ENCODE results near the gene ARMH1.
"Not testable (repeated sequence)": the region's sequence is repeated elsewhere in the genome, so short reads cannot be mapped to it uniquely, and the experiment has no call there.

Gene ARMH1

DNA sequence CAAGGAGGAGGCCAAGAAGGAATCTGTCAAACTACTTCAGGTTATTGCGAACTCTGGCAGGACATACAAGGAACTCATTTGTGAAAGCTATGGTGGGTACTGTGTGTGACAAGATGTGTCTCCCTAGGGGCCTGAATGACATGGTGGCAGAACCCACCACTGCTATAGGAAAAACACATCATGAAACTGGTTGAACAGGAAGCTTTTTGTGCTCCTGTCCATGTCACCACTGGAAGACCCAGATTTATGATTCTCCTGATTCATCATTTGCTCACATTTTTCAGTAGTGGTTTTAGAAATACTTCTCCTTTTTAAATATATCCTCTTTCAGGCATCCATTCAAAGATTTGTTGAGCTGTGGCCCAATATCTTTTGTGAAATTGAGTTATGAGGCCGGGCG is 23.6 kb downstream of the ARMH1 start:
- Histone ChIP-seq H3F3A (ENCODE audit: insufficient read depth, low read length) (no peaks in the 10 kb centered on the region), H3K4me2 (ENCODE audit: low read depth, low read length) (no peak overlapping the region), H3K9me2 (replicated peaks; ENCODE audit: insufficient read depth, low read length) (no peaks in the 10 kb centered on the region), H3K79me2 (ENCODE audit: low read length) (no peaks in the 10 kb centered on the region), H3K4me3 (ENCODE audit: low read length) (no peak overlapping the region), H2AFZ (ENCODE audit: low read length) (no peak overlapping the region), H3K27me3 (replicated peaks; ENCODE audit: insufficient read depth, low read length) (no peaks in the 10 kb centered on the region), H3K9ac (ENCODE audit: low read length) (no peak overlapping the region), H3K36me3 (replicated peaks; ENCODE audit: insufficient read depth, low read length) (no peaks in the 10 kb centered on the region), H3K4me1 (ENCODE audit: low read length) (no peaks in the 10 kb centered on the region), H4K20me1 (ENCODE audit: insufficient read depth, low read length) (no peaks in the 10 kb centered on the region), H3K9me3 (replicated peaks; ENCODE audit: insufficient read depth, low read length) (no peaks in the 10 kb centered on the region), H3K27ac (ENCODE audit: low read length) (no peak overlapping the region)
- TF ChIP-seq, protein P1, sequence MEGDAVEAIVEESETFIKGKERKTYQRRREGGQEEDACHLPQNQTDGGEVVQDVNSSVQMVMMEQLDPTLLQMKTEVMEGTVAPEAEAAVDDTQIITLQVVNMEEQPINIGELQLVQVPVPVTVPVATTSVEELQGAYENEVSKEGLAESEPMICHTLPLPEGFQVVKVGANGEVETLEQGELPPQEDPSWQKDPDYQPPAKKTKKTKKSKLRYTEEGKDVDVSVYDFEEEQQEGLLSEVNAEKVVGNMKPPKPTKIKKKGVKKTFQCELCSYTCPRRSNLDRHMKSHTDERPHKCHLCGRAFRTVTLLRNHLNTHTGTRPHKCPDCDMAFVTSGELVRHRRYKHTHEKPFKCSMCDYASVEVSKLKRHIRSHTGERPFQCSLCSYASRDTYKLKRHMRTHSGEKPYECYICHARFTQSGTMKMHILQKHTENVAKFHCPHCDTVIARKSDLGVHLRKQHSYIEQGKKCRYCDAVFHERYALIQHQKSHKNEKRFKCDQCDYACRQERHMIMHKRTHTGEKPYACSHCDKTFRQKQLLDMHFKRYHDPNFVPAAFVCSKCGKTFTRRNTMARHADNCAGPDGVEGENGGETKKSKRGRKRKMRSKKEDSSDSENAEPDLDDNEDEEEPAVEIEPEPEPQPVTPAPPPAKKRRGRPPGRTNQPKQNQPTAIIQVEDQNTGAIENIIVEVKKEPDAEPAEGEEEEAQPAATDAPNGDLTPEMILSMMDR (IDR thresholded peaks at IDR 0.05; ENCODE audit: low read length) = no peak
- TF ChIP-seq EZH2phosphoT487 (IDR thresholded peaks at IDR 0.05; ENCODE audit: low read length) = no peak
- no peak for TF ChIP-seq EZH2 (optimal IDR thresholded peaks at IDR 0.05; ENCODE audit: low read depth, low read length)
- DNase-seq = no peak

DNA sequence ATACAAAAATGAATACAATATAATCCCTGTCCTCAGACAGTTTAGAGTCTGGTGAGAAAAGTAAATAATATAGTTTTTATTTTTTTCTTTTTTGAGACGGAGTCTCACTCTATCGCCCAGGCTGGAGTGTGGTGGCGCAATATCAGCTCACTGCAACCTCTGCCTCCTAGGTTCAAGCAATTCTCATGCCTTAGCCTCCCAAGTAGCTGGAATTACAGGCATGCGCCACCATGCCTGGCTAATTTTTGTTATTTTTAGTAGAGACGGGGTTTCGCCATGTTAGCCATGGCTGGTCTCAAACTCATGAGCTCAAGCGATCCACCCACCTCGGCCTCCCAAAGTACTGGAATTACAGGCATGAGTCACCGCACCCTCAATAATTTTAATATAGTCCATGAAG is 24.9 kb downstream of the ARMH1 start:
- H4K20me1 ChIP-seq (ENCODE audit: insufficient read depth, low read length); DNase-seq; H2AFZ ChIP-seq (ENCODE audit: low read length); H3K9ac ChIP-seq (ENCODE audit: low read length); H3K36me3 ChIP-seq (replicated peaks; ENCODE audit: insufficient read depth, low read length); H3K79me2 ChIP-seq (ENCODE audit: low read length); H3K9me3 ChIP-seq (replicated peaks; ENCODE audit: insufficient read depth, low read length); H3K4me2 ChIP-seq (ENCODE audit: low read depth, low read length); H3F3A ChIP-seq (ENCODE audit: insufficient read depth, low read length); H3K27ac ChIP-seq (ENCODE audit: low read length); H3K4me1 ChIP-seq (ENCODE audit: low read length); H3K4me3 ChIP-seq (ENCODE audit: low read length); H3K9me2 ChIP-seq (replicated peaks; ENCODE audit: insufficient read depth, low read length); H3K27me3 ChIP-seq (replicated peaks; ENCODE audit: insufficient read depth, low read length): not testable (repeated sequence)

DNA sequence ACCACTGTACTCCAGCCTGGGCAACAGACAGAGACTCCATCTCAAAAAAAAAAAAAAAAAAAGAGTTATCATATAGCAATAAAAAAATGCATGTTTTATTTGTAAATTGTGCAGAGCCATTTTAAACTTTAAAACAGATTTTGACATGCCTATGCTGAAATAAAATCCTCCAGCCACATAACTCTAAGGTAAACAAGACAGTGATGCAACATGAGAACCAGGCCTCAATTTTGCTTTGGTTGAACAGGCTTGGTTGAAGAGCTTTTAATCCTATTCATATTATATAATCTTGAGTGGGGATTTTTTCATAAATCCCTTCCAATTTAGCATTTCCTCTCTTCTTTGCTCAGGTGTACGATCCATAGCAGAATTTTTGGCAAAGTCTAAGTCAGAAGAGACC is 26.1 kb downstream of the ARMH1 start:
- H3K27ac ChIP-seq (ENCODE audit: low read length) = no peak overlapping the region
- no peaks in the 10 kb centered on the region for H3K36me3 ChIP-seq (replicated peaks; ENCODE audit: insufficient read depth, low read length)
- H3F3A ChIP-seq (ENCODE audit: insufficient read depth, low read length) = no peaks in the 10 kb centered on the region
- no peaks in the 10 kb centered on the region for H4K20me1 ChIP-seq (ENCODE audit: insufficient read depth, low read length)
- no peak for TF ChIP-seq EZH2 (optimal IDR thresholded peaks at IDR 0.05; ENCODE audit: low read depth, low read length)
- TF ChIP-seq EZH2phosphoT487 (IDR thresholded peaks at IDR 0.05; ENCODE audit: low read length) = no peak
- TF ChIP-seq, protein P1 (IDR thresholded peaks at IDR 0.05; ENCODE audit: low read length) = no peak
- no peaks in the 10 kb centered on the region for H3K79me2 ChIP-seq (ENCODE audit: low read length)
- H3K9me2 ChIP-seq (replicated peaks; ENCODE audit: insufficient read depth, low read length) = no peaks in the 10 kb centered on the region
- H3K9ac ChIP-seq (ENCODE audit: low read length) = no peak overlapping the region
- H3K9me3 ChIP-seq (replicated peaks; ENCODE audit: insufficient read depth, low read length) = no peaks in the 10 kb centered on the region
- no peak overlapping the region for H2AFZ ChIP-seq (ENCODE audit: low read length)
- no peaks in the 10 kb centered on the region for H3K27me3 ChIP-seq (replicated peaks; ENCODE audit: insufficient read depth, low read length)
- no peaks in the 10 kb centered on the region for H3K4me1 ChIP-seq (ENCODE audit: low read length)
- H3K4me3 ChIP-seq (ENCODE audit: low read length) = no peak overlapping the region
- H3K4me2 ChIP-seq (ENCODE audit: low read depth, low read length) = no peak overlapping the region
- DNase-seq = no peak

DNA sequence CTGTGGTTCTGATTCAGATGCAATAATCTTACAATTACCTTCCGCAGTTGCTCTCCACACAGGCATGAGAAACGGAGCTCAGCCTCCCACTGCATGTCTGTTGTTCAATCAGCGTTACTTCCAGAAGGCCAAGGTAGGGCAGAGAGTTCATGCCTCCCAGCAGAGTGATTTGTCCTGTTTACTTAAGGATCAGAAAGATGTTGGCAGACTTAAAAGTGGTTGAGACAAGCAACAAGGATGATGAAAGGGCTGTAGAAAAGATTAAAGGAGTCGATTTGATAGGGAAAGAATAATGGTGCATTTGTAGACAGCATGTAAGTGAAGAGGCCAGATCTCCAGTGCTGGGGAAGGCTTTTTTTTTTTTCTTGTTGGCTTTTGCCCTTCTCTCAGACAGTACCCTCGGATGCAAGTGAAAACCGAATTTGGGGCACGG is 26.6 kb downstream of the ARMH1 start:
- Histone ChIP-seq H3K4me2 (ENCODE audit: low read depth, low read length) (no peak overlapping the region), H3K27me3 (replicated peaks; ENCODE audit: insufficient read depth, low read length) (no peaks in the 10 kb centered on the region), H3K9me3 (replicated peaks; ENCODE audit: insufficient read depth, low read length) (no peaks in the 10 kb centered on the region), H4K20me1 (ENCODE audit: insufficient read depth, low read length) (no peaks in the 10 kb centered on the region), H3K27ac (ENCODE audit: low read length) (no peak overlapping the region), H3K36me3 (replicated peaks; ENCODE audit: insufficient read depth, low read length) (no peaks in the 10 kb centered on the region), H3K79me2 (ENCODE audit: low read length) (no peaks in the 10 kb centered on the region), H3K9me2 (replicated peaks; ENCODE audit: insufficient read depth, low read length) (no peaks in the 10 kb centered on the region), H3K4me3 (ENCODE audit: low read length) (no peak overlapping the region), H3K9ac (ENCODE audit: low read length) (no peak overlapping the region), H3F3A (ENCODE audit: insufficient read depth, low read length) (no peaks in the 10 kb centered on the region), H2AFZ (ENCODE audit: low read length) (no peak overlapping the region), H3K4me1 (ENCODE audit: low read length) (no peaks in the 10 kb centered on the region)
- no peak for DNase-seq
- TF ChIP-seq EZH2phosphoT487 (IDR thresholded peaks at IDR 0.05; ENCODE audit: low read length) = no peak
- TF ChIP-seq, protein P1 (IDR thresholded peaks at IDR 0.05; ENCODE audit: low read length) = no peak
- no peak for TF ChIP-seq EZH2 (optimal IDR thresholded peaks at IDR 0.05; ENCODE audit: low read depth, low read length)
